ENCODE results near the gene PLEKHD1. TPM values are rescaled to one million over a fixed set of nuclear protein-coding genes. Genes with fewer than 3 reads are reported as not detected.

Gene PLEKHD1
- total RNA-seq, 2 experiments from 2014 or later: 0.07 TPM; not detected in 1

DNA sequence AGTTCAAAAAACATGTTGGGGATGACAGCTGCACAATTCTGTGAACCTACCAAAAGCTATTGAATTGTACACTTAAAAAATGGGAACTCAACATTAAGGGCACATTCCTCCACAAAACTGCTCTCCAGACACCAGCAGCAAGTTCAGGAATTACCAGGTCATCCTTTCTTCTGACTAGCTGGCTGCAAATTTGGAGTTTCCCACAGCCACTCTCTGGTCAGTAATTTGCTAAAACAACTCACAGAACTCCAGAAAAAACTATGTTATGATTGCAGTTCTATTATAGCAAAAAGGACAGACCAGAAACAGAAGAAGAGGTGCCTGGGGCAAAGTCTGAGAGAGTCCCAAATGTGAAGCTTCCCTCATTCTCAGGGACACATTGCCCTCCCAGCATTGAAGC is 20.1 kb upstream of the PLEKHD1 start:
- H3K27ac Mint-ChIP-seq: no peak overlapping the region
- TF ChIP-seq, protein P1, sequence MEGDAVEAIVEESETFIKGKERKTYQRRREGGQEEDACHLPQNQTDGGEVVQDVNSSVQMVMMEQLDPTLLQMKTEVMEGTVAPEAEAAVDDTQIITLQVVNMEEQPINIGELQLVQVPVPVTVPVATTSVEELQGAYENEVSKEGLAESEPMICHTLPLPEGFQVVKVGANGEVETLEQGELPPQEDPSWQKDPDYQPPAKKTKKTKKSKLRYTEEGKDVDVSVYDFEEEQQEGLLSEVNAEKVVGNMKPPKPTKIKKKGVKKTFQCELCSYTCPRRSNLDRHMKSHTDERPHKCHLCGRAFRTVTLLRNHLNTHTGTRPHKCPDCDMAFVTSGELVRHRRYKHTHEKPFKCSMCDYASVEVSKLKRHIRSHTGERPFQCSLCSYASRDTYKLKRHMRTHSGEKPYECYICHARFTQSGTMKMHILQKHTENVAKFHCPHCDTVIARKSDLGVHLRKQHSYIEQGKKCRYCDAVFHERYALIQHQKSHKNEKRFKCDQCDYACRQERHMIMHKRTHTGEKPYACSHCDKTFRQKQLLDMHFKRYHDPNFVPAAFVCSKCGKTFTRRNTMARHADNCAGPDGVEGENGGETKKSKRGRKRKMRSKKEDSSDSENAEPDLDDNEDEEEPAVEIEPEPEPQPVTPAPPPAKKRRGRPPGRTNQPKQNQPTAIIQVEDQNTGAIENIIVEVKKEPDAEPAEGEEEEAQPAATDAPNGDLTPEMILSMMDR (IDR thresholded peaks at IDR 0.05): no peak
- CTCF ChIA-PET: interaction anchor here (0.7 to 2.7 kb wide), 5 partner anchors 11 to 537 kb away, joined by 3 to 11 read pairs (median 3); no protein-coding TSS in a partner anchor

DNA sequence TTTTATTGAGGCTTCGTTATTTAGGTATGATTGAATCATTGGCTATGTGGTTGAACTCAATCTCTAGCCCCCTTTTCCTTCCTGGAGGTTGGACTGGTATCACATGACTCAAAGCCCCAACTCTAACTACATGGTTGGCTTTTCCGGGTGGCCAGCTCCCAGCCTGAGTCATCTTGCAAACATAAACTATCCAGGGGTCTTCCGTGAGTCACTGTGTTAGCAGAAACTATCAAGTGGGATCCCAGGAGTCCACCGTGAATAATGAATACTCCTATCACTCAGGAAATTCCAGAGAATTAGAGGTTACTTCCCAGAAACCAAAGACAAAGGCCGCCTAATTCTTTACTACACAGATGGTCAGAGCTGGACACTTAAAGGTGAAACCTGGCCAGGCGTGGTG is 19.7 kb upstream of the PLEKHD1 start:
- CTCF ChIA-PET: interaction anchor here (1.3 to 2.7 kb wide), 3 partner anchors 10 to 336 kb away, joined by 3 to 11 read pairs (median 11); no protein-coding TSS in a partner anchor
- Mint-ChIP-seq H3K36me3 (ENCODE audit: low read depth) (no peaks in the 10 kb centered on the region), H3K27me3 (no peaks in the 10 kb centered on the region), H3K4me1 (ENCODE audit: low read depth) (no peaks in the 10 kb centered on the region), H3K9me3 (no peaks in the 10 kb centered on the region), H3K4me3 (no peak overlapping the region), H3K27ac (no peak overlapping the region)
- ATAC-seq: no peak
- POLR2A ChIA-PET: no interaction called here
- DNase-seq: no peak
- intact Hi-C loops (cut with micrococcal nuclease): loop anchor here (5.0 kb wide), 1 partner anchor 223 kb away; no protein-coding TSS in a partner anchor
- TF ChIP-seq, protein P1 (IDR thresholded peaks at IDR 0.05): no peak

More for the DNA sequence above, 20.1 kb upstream of the PLEKHD1 start:
- Mint-ChIP-seq H3K4me1 (ENCODE audit: low read depth) (no peaks in the 10 kb centered on the region), H3K9me3 (no peaks in the 10 kb centered on the region), H3K4me3 (no peak overlapping the region), H3K27me3 (no peaks in the 10 kb centered on the region), H3K36me3 (ENCODE audit: low read depth) (peaks cover 2% of the 10 kb centered on the region)
- ATAC-seq: no peak
- no peak for DNase-seq
- POLR2A ChIA-PET: interaction anchor here (0.6 kb wide), 1 partner anchor 20 kb away, joined by 3 read pairs; no protein-coding TSS in a partner anchor
- intact Hi-C loops (cut with micrococcal nuclease): loop anchor here (5.0 kb wide), 1 partner anchor 222 kb away; no protein-coding TSS in a partner anchor

GRCh38 chr14:69468949-69469348 is 15.6 kb upstream of the PLEKHD1 start:
- no peak for DNase-seq
- Mint-ChIP-seq H3K9me3 (no peaks in the 10 kb centered on the region), H3K36me3 (ENCODE audit: low read depth) (no peaks in the 10 kb centered on the region), H3K4me3 (no peak overlapping the region), H3K27ac (no peak overlapping the region), H3K4me1 (ENCODE audit: low read depth) (no peaks in the 10 kb centered on the region), H3K27me3 (no peaks in the 10 kb centered on the region)
- ChIA-PET CTCF (interaction anchor here (1.0 kb wide), 1 partner anchor 226 kb away, joined by 3 read pairs; no protein-coding TSS in a partner anchor), POLR2A (interaction anchor here (0.6 to 0.9 kb wide), 2 partner anchors 15 to 110 kb away, joined by 3 to 7 read pairs; no protein-coding TSS in a partner anchor)
- ATAC-seq: no peak
- TF ChIP-seq, protein P1 (IDR thresholded peaks at IDR 0.05): no peak
- intact Hi-C loops (cut with micrococcal nuclease): no loop called here

DNA sequence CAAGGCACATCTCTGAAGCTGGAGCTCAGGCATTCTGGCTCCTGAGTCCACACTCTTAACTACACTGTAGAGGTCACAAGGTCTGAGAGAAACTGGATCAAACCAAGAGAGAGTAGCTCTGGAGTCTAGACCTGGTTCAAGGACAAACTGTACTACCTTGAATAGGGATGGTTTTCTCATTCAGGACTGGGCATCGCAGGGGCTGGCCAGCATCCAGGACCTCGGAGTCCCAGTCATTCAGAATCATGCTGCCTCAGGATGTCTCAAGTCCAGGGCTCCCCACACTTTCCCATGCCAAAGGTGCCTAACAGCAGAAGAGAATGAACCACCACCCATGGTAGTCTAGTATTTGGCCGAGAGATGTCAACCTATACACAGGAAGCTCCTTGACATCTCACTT is 13.1 kb upstream of the PLEKHD1 start:
- DNase-seq (no peak), ATAC-seq (no peak)
- no peak overlapping the region for H3K27ac Mint-ChIP-seq
- intact Hi-C loops (cut with micrococcal nuclease): no loop called here
- no peaks in the 10 kb centered on the region for H3K9me3 Mint-ChIP-seq
- no peak overlapping the region for H3K4me3 Mint-ChIP-seq
- H3K4me1 Mint-ChIP-seq (ENCODE audit: low read depth): no peaks in the 10 kb centered on the region
- no peaks in the 10 kb centered on the region for H3K36me3 Mint-ChIP-seq (ENCODE audit: low read depth)
- ChIA-PET CTCF (interaction anchor here (0.7 to 2.2 kb wide), 2 partner anchors 103 to 229 kb away, joined by 3 to 5 read pairs; partner anchors contain the start of gene CCDC177), POLR2A (no interaction called here)
- TF ChIP-seq, protein P1 (IDR thresholded peaks at IDR 0.05): no peak
- H3K27me3 Mint-ChIP-seq: no peaks in the 10 kb centered on the region

DNA sequence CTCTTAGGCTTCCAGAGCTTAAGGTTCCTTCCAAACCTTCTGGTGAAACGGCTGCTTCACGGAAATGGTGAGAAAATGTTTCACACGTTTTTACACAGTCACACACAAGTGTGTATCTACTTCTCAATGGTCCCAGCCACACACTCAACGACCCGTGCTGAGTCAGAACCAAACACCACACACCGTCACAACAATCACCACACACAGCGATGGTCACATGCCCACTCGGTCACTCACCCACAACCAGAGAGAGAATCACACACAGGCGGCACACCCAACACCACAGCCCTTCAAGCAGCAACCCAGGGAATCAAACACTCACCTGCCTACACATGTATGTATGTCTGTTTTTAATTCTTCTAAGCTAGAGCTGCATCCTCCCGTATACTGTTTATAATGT is 12.6 kb upstream of the PLEKHD1 start:
- TF ChIP-seq, protein P1 (IDR thresholded peaks at IDR 0.05): no peak
- Mint-ChIP-seq H3K27me3 (no peaks in the 10 kb centered on the region), H3K4me3 (no peak overlapping the region), H3K27ac (no peak overlapping the region), H3K36me3 (ENCODE audit: low read depth) (no peaks in the 10 kb centered on the region), H3K4me1 (ENCODE audit: low read depth) (no peaks in the 10 kb centered on the region), H3K9me3 (no peaks in the 10 kb centered on the region)
- POLR2A ChIA-PET: no interaction called here
- intact Hi-C loops (cut with micrococcal nuclease): no loop called here
- no peak for ATAC-seq
- peak; percentile 20 for DNase-seq
- CTCF ChIA-PET: interaction anchor here (0.7 to 2.2 kb wide), 2 partner anchors 102 to 229 kb away, joined by 3 to 5 read pairs; partner anchors contain the start of gene CCDC177
